ENCODE measurements around the gene DENND1C. TPM values are rescaled to one million over a fixed set of nuclear protein-coding genes. Genes with fewer than 3 reads are reported as not detected.

DENND1C gene
- total RNA-seq, 2 experiments from 2014 or later = 58.2 to 61.2 TPM

DNA sequence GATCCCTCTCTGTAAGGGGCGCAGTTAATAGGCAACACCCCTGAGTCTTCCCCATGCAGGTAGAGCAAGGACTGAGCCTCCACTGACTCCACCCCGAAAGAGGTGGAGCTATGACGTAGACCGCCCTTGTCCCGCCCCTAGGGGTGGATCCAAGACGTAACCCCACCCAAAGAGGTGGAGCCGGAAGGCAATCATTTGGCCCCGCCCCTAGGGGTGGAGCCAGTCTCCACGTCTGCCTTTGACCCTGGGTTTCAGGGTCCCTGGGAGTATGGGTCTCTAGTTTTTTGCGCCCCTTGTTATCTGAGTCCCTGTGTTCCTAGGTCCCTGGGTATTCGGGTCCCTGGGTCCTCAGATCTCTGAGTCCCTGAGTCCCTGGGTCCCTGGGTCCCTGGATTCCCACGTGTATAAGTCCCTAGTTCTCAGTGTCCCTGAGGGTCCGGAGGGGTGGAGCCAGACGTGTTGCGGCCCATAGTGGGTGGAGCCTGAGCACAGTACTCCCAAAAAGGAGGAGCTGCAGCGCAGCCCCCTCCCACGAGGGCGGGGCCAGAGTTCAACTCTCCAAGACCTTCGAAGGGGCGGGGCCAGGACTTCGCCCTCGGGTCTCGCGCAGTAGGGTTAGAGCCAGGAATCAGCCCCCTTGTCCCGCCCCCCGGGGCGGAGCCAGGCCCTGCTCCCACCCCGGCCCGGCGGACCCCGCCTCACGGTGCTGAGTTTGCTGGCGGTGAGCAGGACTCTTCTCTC, 5.3 kb downstream of the DENND1C start:
- peaks cover 33% of the 10 kb centered on the region for H3K36me3 Mint-ChIP-seq (ENCODE audit: low read depth)
- peaks cover 18% of the 10 kb centered on the region for H3K4me1 Mint-ChIP-seq (ENCODE audit: low read depth)
- ChIA-PET POLR2A (interaction anchor here (1.4 kb wide), 1 partner anchor 12 kb away, joined by 3 read pairs; the partner anchor contains the start of gene CRB3), CTCF (no interaction called here)
- H3K4me3 Mint-ChIP-seq = no peak overlapping the region
- no peak overlapping the region for H3K27ac Mint-ChIP-seq
- H3K9me3 Mint-ChIP-seq = no peaks in the 10 kb centered on the region
- intact Hi-C loops (cut with micrococcal nuclease) = no loop called here
- TF ChIP-seq, protein P1, sequence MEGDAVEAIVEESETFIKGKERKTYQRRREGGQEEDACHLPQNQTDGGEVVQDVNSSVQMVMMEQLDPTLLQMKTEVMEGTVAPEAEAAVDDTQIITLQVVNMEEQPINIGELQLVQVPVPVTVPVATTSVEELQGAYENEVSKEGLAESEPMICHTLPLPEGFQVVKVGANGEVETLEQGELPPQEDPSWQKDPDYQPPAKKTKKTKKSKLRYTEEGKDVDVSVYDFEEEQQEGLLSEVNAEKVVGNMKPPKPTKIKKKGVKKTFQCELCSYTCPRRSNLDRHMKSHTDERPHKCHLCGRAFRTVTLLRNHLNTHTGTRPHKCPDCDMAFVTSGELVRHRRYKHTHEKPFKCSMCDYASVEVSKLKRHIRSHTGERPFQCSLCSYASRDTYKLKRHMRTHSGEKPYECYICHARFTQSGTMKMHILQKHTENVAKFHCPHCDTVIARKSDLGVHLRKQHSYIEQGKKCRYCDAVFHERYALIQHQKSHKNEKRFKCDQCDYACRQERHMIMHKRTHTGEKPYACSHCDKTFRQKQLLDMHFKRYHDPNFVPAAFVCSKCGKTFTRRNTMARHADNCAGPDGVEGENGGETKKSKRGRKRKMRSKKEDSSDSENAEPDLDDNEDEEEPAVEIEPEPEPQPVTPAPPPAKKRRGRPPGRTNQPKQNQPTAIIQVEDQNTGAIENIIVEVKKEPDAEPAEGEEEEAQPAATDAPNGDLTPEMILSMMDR (IDR thresholded peaks at IDR 0.05) = no peak
- no peaks in the 10 kb centered on the region for H3K27me3 Mint-ChIP-seq
- ATAC-seq (peak; percentile 95), DNase-seq (peak; percentile 77)

- peaks cover 13% of the 10 kb centered on the region for H3K4me1 Mint-ChIP-seq (ENCODE audit: low read depth)
- TF ChIP-seq, protein P1 (IDR thresholded peaks at IDR 0.05) = no peak
- DNase-seq = no peak
- POLR2A ChIA-PET = no interaction called here
- H3K27me3 Mint-ChIP-seq = no peaks in the 10 kb centered on the region
- peaks cover 32% of the 10 kb centered on the region for H3K36me3 Mint-ChIP-seq (ENCODE audit: low read depth)
- no peak overlapping the region for H3K27ac Mint-ChIP-seq
- intact Hi-C loops (cut with micrococcal nuclease) = no loop called here
- H3K9me3 Mint-ChIP-seq = no peaks in the 10 kb centered on the region
- no peak overlapping the region for H3K4me3 Mint-ChIP-seq
- no peak for ATAC-seq
- CTCF ChIA-PET = no interaction called here
Observed at GRCh38 chr19:6475321-6476108, 6.1 kb downstream of the DENND1C start.

DNA sequence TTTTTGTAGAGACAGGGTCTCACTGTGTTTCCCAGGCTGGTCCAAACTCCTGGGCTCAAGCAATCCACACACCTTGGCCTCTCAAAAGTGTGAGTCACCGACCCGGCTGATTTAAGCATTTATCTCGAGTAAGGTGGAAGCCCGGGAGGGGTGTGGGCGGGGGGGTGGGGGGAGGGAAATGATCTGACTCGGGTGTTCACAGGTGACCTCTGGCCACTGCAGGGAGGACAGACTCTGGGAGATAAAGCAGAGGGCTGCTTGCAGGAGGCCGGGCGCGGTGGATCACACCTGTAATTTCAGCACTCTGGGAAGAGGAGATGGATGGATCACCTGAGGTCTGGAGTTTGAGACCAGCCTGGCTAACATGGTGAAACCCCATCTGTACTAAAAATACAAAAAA, 7.9 kb downstream of the DENND1C start:
- Mint-ChIP-seq H3K27me3 (no peaks in the 10 kb centered on the region), H3K4me3 (no peak overlapping the region), H3K9me3 (no peaks in the 10 kb centered on the region), H3K4me1 (ENCODE audit: low read depth) (peaks cover 2% of the 10 kb centered on the region), H3K27ac (no peak overlapping the region), H3K36me3 (ENCODE audit: low read depth) (peaks cover 31% of the 10 kb centered on the region)
- intact Hi-C loops (cut with micrococcal nuclease) = no loop called here
- DNase-seq (no peak), ATAC-seq (no peak)
- ChIA-PET POLR2A (no interaction called here), CTCF (no interaction called here)
- TF ChIP-seq, protein P1 (IDR thresholded peaks at IDR 0.05) = no peak

- Mint-ChIP-seq H3K4me1 (ENCODE audit: low read depth) (peaks cover 2% of the 10 kb centered on the region), H3K27me3 (no peaks in the 10 kb centered on the region), H3K36me3 (ENCODE audit: low read depth) (peaks cover 35% of the 10 kb centered on the region), H3K4me3 (no peak overlapping the region), H3K9me3 (no peaks in the 10 kb centered on the region), H3K27ac (no peak overlapping the region)
- DNase-seq = no peak
- POLR2A ChIA-PET = interaction anchor here (0.8 to 1.3 kb wide), 4 partner anchors 9 to 48 kb away, joined by 3 read pairs; partner anchors contain the start of genes DENND1C, KHSRP and SLC25A23
- no peak for ATAC-seq
- TF ChIP-seq, protein P1 (IDR thresholded peaks at IDR 0.05) = no peak
- CTCF ChIA-PET = no interaction called here
- intact Hi-C loops (cut with micrococcal nuclease) = no loop called here
Observed at GRCh38 chr19:6472713-6473112, 8.9 kb downstream of the DENND1C start.

GRCh38 chr19:6471076-6471475, 10.5 kb downstream of the DENND1C start:
- Mint-ChIP-seq H3K9me3 (no peaks in the 10 kb centered on the region), H3K36me3 (ENCODE audit: low read depth) (peaks cover 28% of the 10 kb centered on the region), H3K4me3 (no peak overlapping the region), H3K27ac (no peak overlapping the region), H3K27me3 (no peaks in the 10 kb centered on the region), H3K4me1 (ENCODE audit: low read depth) (peaks cover 2% of the 10 kb centered on the region)
- intact Hi-C loops (cut with micrococcal nuclease) = no loop called here
- no peak for ATAC-seq
- no peak for DNase-seq
- ChIA-PET POLR2A (interaction anchor here (0.6 to 1.6 kb wide), 3 partner anchors 9 to 77 kb away, joined by 4 to 5 read pairs (median 4); no protein-coding TSS in a partner anchor), CTCF (no interaction called here)
- TF ChIP-seq, protein P1 (IDR thresholded peaks at IDR 0.05) = no peak

Measured in activated CD8-positive, alpha-beta T cell treated with anti-CD3 and anti-CD28 coated beads for 36 hours (primary cell).